Activated naive CD8-positive, alpha-beta T cell treated with anti-CD3 and anti-CD28 coated beads, Interleukin-2, amount 50 U/mL, for 24 hours (primary cell): ENCODE data around the gene SGCD.
"Not testable (repeated sequence)": the region's sequence is repeated elsewhere in the genome, so short reads cannot be mapped to it uniquely, and the experiment has no call there.

ENCODE experiments used
- ATAC-seq: fragments of 150-1000 bp; cut with Tn5 transposase; one replicate; pipeline ENCODE4 v1.10.0; 2021
- DNase-seq: peaks from one replicate; pipeline ENCODE4 v3.0.0; 2021
- H3K27ac Mint-ChIP-seq: one replicate; pipeline ENCODE4 v1.8.0; 2021; ENCODE audit warnings: mild to moderate bottlenecking, mixed read lengths
- H3K27me3 Mint-ChIP-seq: one replicate; pipeline ENCODE4 v1.8.0; 2021; ENCODE audit warnings: mixed read lengths
- H3K36me3 Mint-ChIP-seq: one replicate; pipeline ENCODE4 v1.8.0; 2021; ENCODE audit warnings: low read depth, mixed read lengths
- H3K4me1 Mint-ChIP-seq: one replicate; pipeline ENCODE4 v1.8.0; 2021; ENCODE audit warnings: mixed read lengths
- H3K4me3 Mint-ChIP-seq: one replicate; pipeline ENCODE4 v1.8.0; 2021; ENCODE audit warnings: mild to moderate bottlenecking, moderate library complexity, mixed read lengths
- H3K9me3 Mint-ChIP-seq: one replicate; pipeline ENCODE4 v1.8.0; 2021; ENCODE audit warnings: mixed read lengths

The SGCD gene

GRCh38 chr5:156590978-156591377 lies 264.0 kb downstream of the SGCD start:
- H3K4me3 Mint-ChIP-seq = no peak overlapping the region
- no peaks in the 10 kb centered on the region for H3K36me3 Mint-ChIP-seq
- H3K27ac Mint-ChIP-seq = no peak overlapping the region
- DNase-seq (no peak), ATAC-seq (no peak)
- H3K4me1 Mint-ChIP-seq = no peaks in the 10 kb centered on the region
- peaks cover 23% of the 10 kb centered on the region for H3K27me3 Mint-ChIP-seq
- H3K9me3 Mint-ChIP-seq = no peaks in the 10 kb centered on the region

GRCh38 chr5:156591631-156592030 lies 264.7 kb downstream of the SGCD start:
- DNase-seq (no peak), ATAC-seq (no peak)
- H3K27ac Mint-ChIP-seq = no peak overlapping the region
- no peaks in the 10 kb centered on the region for H3K36me3 Mint-ChIP-seq
- no peaks in the 10 kb centered on the region for H3K4me1 Mint-ChIP-seq
- peaks cover 22% of the 10 kb centered on the region for H3K27me3 Mint-ChIP-seq
- no peak overlapping the region for H3K4me3 Mint-ChIP-seq
- no peaks in the 10 kb centered on the region for H3K9me3 Mint-ChIP-seq

GRCh38 chr5:156593546-156593945 lies 266.6 kb downstream of the SGCD start:
- H3K27me3 Mint-ChIP-seq = peaks cover 10% of the 10 kb centered on the region
- no peaks in the 10 kb centered on the region for H3K4me1 Mint-ChIP-seq
- no peaks in the 10 kb centered on the region for H3K9me3 Mint-ChIP-seq
- H3K27ac Mint-ChIP-seq = no peak overlapping the region
- ATAC-seq (no peak), DNase-seq (no peak)
- H3K4me3 Mint-ChIP-seq = no peak overlapping the region
- H3K36me3 Mint-ChIP-seq = no peaks in the 10 kb centered on the region

GRCh38 chr5:156594406-156594805 lies 267.4 kb downstream of the SGCD start:
- Mint-ChIP-seq H3K4me3 (no peak overlapping the region), H3K27me3 (peaks cover 7% of the 10 kb centered on the region), H3K27ac (no peak overlapping the region), H3K36me3 (no peaks in the 10 kb centered on the region), H3K9me3 (no peaks in the 10 kb centered on the region), H3K4me1 (no peaks in the 10 kb centered on the region)
- no peak for ATAC-seq
- no peak for DNase-seq

GRCh38 chr5:156595132-156595787 lies 268.3 kb downstream of the SGCD start:
- Mint-ChIP-seq H3K9me3 (no peaks in the 10 kb centered on the region), H3K4me3 (no peak overlapping the region), H3K36me3 (no peaks in the 10 kb centered on the region), H3K4me1 (no peaks in the 10 kb centered on the region), H3K27ac (no peak overlapping the region), H3K27me3 (peaks cover 5% of the 10 kb centered on the region)
- no peak for DNase-seq
- ATAC-seq = no peak

GRCh38 chr5:156597276-156597675 lies 270.3 kb downstream of the SGCD start:
- H3K27me3 Mint-ChIP-seq = peaks cover 8% of the 10 kb centered on the region
- H3K27ac Mint-ChIP-seq = no peak overlapping the region
- peaks cover 16% of the 10 kb centered on the region for H3K9me3 Mint-ChIP-seq
- no peak overlapping the region for H3K4me3 Mint-ChIP-seq
- no peak for DNase-seq
- no peak for ATAC-seq
- H3K36me3 Mint-ChIP-seq = no peaks in the 10 kb centered on the region
- H3K4me1 Mint-ChIP-seq = no peaks in the 10 kb centered on the region

GRCh38 chr5:156598964-156599363 lies 272.0 kb downstream of the SGCD start:
- Mint-ChIP-seq H3K9me3 (peaks cover 26% of the 10 kb centered on the region), H3K4me1 (no peaks in the 10 kb centered on the region), H3K27ac (no peak overlapping the region), H3K4me3 (no peak overlapping the region), H3K27me3 (peaks cover 3% of the 10 kb centered on the region), H3K36me3 (no peaks in the 10 kb centered on the region)
- ATAC-seq = no peak
- no peak for DNase-seq

- not testable (repeated sequence) for H3K4me3 Mint-ChIP-seq, H3K27ac Mint-ChIP-seq, H3K27me3 Mint-ChIP-seq, DNase-seq, ATAC-seq, H3K4me1 Mint-ChIP-seq, H3K36me3 Mint-ChIP-seq
- H3K9me3 Mint-ChIP-seq = peaks cover 21% of the 10 kb centered on the region
Measured at GRCh38 chr5:156610582-156610981, 283.6 kb downstream of the SGCD start.

- Mint-ChIP-seq H3K4me1 (no peaks in the 10 kb centered on the region), H3K36me3 (no peaks in the 10 kb centered on the region), H3K27ac (no peak overlapping the region), H3K9me3 (peaks cover 16% of the 10 kb centered on the region), H3K27me3 (peaks cover 9% of the 10 kb centered on the region), H3K4me3 (no peak overlapping the region)
- ATAC-seq (no peak), DNase-seq (no peak)
Measured at GRCh38 chr5:156615901-156616300, 288.9 kb downstream of the SGCD start.

GRCh38 chr5:156617426-156617825 lies 290.5 kb downstream of the SGCD start:
- peaks cover 13% of the 10 kb centered on the region for H3K27me3 Mint-ChIP-seq
- peaks cover 5% of the 10 kb centered on the region for H3K9me3 Mint-ChIP-seq
- no peaks in the 10 kb centered on the region for H3K36me3 Mint-ChIP-seq
- ATAC-seq (no peak), DNase-seq (no peak)
- no peak overlapping the region for H3K27ac Mint-ChIP-seq
- no peak overlapping the region for H3K4me3 Mint-ChIP-seq
- no peaks in the 10 kb centered on the region for H3K4me1 Mint-ChIP-seq

- H3K27me3 Mint-ChIP-seq = peaks cover 14% of the 10 kb centered on the region
- H3K27ac Mint-ChIP-seq = no peak overlapping the region
- no peaks in the 10 kb centered on the region for H3K36me3 Mint-ChIP-seq
- H3K4me1 Mint-ChIP-seq = no peaks in the 10 kb centered on the region
- H3K4me3 Mint-ChIP-seq = no peak overlapping the region
- ATAC-seq = no peak
- no peak for DNase-seq
- no peaks in the 10 kb centered on the region for H3K9me3 Mint-ChIP-seq
Measured at GRCh38 chr5:156618601-156619000, 291.6 kb downstream of the SGCD start.

GRCh38 chr5:156621719-156622118 lies 294.8 kb downstream of the SGCD start:
- ATAC-seq (no peak), DNase-seq (no peak)
- no peaks in the 10 kb centered on the region for H3K4me1 Mint-ChIP-seq
- no peak overlapping the region for H3K27ac Mint-ChIP-seq
- H3K36me3 Mint-ChIP-seq = no peaks in the 10 kb centered on the region
- H3K27me3 Mint-ChIP-seq = peaks cover 11% of the 10 kb centered on the region
- H3K9me3 Mint-ChIP-seq = no peaks in the 10 kb centered on the region
- H3K4me3 Mint-ChIP-seq = no peak overlapping the region

GRCh38 chr5:156623381-156624040 lies 296.5 kb downstream of the SGCD start:
- Mint-ChIP-seq H3K27me3 (peaks cover 8% of the 10 kb centered on the region), H3K36me3 (no peaks in the 10 kb centered on the region), H3K9me3 (no peaks in the 10 kb centered on the region), H3K4me1 (peaks cover 3% of the 10 kb centered on the region), H3K27ac (no peak overlapping the region), H3K4me3 (no peak overlapping the region)
- no peak for ATAC-seq
- no peak for DNase-seq

- DNase-seq (no peak), ATAC-seq (no peak)
- H3K36me3 Mint-ChIP-seq = no peaks in the 10 kb centered on the region
- H3K27me3 Mint-ChIP-seq = peaks cover 8% of the 10 kb centered on the region
- H3K9me3 Mint-ChIP-seq = no peaks in the 10 kb centered on the region
- H3K27ac Mint-ChIP-seq = no peak overlapping the region
- no peak overlapping the region for H3K4me3 Mint-ChIP-seq
- peaks cover 3% of the 10 kb centered on the region for H3K4me1 Mint-ChIP-seq
Measured at GRCh38 chr5:156624686-156625085, 297.7 kb downstream of the SGCD start.

- Mint-ChIP-seq H3K4me1 (peaks cover 3% of the 10 kb centered on the region), H3K9me3 (no peaks in the 10 kb centered on the region), H3K36me3 (no peaks in the 10 kb centered on the region), H3K27ac (no peak overlapping the region), H3K27me3 (no peaks in the 10 kb centered on the region), H3K4me3 (no peak overlapping the region)
- ATAC-seq = no peak
- no peak for DNase-seq
Measured at GRCh38 chr5:156628421-156628820, 301.5 kb downstream of the SGCD start.
